ENCODE measurements around the gene RUBCN. TPM values are rescaled to one million over a fixed set of nuclear protein-coding genes. Genes with fewer than 3 reads are reported as not detected.
"Not testable (repeated sequence)": the region's sequence is repeated elsewhere in the genome, so short reads cannot be mapped to it uniquely, and the experiment has no call there.

The RUBCN gene
- total RNA-seq, 2 experiments from 2014 or later = 27.3 to 27.7 TPM

DNA sequence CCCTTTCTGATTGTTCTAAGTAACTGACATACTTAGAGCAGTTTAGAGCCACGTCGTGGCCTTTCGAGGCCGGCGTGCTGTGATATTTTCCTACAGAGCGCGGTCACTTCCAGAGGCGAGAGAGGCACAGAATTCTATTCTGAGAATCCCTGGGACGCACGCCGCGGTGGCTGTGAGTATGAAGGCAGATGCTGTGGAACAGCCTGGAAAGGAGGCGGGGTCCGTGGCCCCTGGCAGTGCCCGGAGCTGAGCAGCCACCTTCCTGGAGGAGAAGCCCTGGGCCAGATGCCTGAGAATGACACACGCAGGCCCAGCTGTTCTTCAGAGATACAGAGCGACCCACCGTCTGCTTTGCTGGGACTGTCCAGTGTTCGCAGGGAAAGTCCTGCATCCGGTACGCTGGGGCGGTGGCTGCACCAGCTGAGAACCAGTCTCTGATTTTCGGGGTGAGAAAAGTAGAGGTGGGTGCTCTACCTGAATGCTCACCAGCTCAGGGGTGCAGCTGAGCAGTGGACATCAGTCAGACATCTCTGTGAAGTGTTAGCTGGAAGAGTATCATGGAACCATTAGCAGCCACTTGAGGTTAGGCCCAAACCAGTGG is 75.4 kb downstream of the RUBCN start:
- H3K4me3 Mint-ChIP-seq; H3K9me3 Mint-ChIP-seq; ATAC-seq; H3K27ac Mint-ChIP-seq; H3K4me1 Mint-ChIP-seq (ENCODE audit: low read depth); H3K36me3 Mint-ChIP-seq (ENCODE audit: low read depth); POLR2A ChIA-PET; CTCF ChIA-PET; H3K27me3 Mint-ChIP-seq; intact Hi-C loops (cut with micrococcal nuclease); DNase-seq: not testable (repeated sequence)

DNA sequence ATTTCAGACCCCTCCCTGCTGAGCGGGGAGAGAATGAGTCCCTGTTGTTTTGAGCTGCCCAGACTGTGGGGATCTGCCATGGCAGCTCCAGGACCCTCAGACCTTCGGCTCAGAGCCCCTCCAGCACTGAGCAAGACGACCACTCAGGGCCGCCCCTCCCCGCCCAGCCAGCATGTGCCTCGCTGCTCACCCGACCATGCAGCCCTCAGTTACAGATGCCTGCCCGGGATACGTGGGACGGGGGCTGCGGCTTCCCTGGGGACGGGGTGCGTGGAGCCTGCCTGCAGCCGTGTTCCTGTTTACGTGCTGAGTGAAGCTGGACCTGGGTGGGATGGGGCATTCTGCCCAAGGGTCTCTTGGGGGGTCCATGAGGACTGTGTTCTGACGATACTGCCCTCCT is 77.0 kb downstream of the RUBCN start:
- H3K36me3 Mint-ChIP-seq (ENCODE audit: low read depth); H3K4me3 Mint-ChIP-seq; CTCF ChIA-PET; H3K9me3 Mint-ChIP-seq; DNase-seq; intact Hi-C loops (cut with micrococcal nuclease); ATAC-seq; POLR2A ChIA-PET; H3K27me3 Mint-ChIP-seq; H3K27ac Mint-ChIP-seq: not testable (repeated sequence)
- H3K4me1 Mint-ChIP-seq (ENCODE audit: low read depth) = peaks cover 11% of the 10 kb centered on the region

DNA sequence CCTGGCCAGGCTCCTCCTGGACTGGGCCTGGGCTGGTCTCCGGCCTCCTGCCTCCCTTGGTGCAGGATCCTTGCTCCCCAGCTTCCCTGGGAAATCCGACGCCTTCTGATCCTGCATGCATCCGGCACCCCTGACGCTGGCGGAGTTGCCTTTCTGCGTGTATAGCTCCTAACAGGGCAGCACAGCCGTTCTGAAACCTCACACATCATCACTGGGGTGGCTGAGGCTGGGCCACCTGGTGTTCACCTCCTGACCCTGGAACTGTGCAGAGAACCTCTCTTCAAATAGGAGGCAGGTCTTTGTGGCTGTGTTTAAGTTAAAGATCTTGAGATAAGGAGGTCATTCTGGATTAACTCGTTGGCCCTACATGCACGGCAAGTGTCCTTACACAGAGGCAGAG is 77.6 kb downstream of the RUBCN start:
- CTCF ChIA-PET; ATAC-seq; H3K4me3 Mint-ChIP-seq; H3K27me3 Mint-ChIP-seq; H3K36me3 Mint-ChIP-seq (ENCODE audit: low read depth); H3K27ac Mint-ChIP-seq; intact Hi-C loops (cut with micrococcal nuclease); POLR2A ChIA-PET; H3K9me3 Mint-ChIP-seq: not testable (repeated sequence)
- peaks cover 11% of the 10 kb centered on the region for H3K4me1 Mint-ChIP-seq (ENCODE audit: low read depth)
- DNase-seq = peak; percentile 32

DNA sequence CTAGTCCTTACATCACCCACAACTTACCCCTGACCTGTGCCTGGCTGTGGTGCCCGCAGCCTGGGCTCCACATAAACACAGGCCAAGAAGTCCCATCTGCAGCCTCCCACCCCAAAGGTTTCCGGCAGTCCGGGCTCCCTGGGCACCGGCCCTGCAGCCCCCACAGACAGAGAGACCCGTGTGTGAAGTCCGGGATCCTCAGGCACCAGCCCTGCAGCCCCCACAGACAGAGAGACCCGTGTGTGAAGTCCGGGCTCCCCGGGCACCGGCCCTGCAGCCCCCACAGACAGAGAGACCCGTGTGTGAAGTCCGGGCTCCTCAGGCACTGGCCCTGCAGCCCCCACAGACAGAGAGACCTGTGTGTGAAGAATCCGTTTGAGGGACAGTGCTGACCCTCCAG is 78.0 kb downstream of the RUBCN start:
- peaks cover 11% of the 10 kb centered on the region for H3K4me1 Mint-ChIP-seq (ENCODE audit: low read depth)
- POLR2A ChIA-PET; H3K27me3 Mint-ChIP-seq; H3K4me3 Mint-ChIP-seq; ATAC-seq; intact Hi-C loops (cut with micrococcal nuclease); H3K36me3 Mint-ChIP-seq (ENCODE audit: low read depth); DNase-seq; H3K27ac Mint-ChIP-seq; CTCF ChIA-PET; H3K9me3 Mint-ChIP-seq: not testable (repeated sequence)

DNA sequence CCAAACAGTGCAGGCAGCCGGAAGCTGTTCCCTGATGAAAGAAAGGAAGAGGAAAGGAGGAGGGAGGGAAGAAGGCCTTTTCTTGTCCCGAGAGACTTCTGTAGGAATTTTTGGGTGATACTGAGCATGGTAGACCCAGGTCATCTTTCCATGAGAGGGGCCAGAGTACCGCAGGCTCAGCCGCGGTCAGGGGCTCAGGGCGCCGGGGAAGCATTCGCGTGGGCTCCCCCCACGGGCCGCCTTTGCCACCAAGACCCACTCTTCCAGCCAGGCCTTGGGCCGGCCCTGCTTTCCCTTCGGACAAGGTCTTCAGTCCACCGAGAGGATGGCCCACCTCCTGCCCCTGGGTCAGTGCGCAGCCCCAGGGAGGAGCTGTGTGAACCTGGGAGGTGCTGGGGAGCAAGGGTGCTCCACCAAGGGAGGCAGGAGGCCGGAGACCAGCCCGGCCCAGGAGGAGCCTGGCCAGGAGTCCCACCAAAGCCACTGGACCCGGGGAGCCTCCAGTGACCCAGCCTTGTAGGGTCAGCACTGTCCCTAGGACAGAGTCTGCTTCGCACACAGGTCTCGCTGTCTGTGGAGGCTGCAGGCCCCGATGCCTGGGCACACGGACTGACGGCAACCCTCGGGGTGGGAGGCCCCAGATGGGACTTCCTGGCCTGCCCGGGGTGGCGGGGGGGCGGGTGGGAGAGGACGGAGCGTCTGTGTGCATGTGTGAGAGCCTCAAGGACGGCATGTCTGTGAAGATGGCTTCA is 79.0 kb downstream of the RUBCN start:
- DNase-seq; POLR2A ChIA-PET; H3K27me3 Mint-ChIP-seq; H3K9me3 Mint-ChIP-seq; intact Hi-C loops (cut with micrococcal nuclease); H3K4me3 Mint-ChIP-seq; H3K27ac Mint-ChIP-seq; H3K36me3 Mint-ChIP-seq (ENCODE audit: low read depth); CTCF ChIA-PET; ATAC-seq: not testable (repeated sequence)
- peaks cover 12% of the 10 kb centered on the region for H3K4me1 Mint-ChIP-seq (ENCODE audit: low read depth)

DNA sequence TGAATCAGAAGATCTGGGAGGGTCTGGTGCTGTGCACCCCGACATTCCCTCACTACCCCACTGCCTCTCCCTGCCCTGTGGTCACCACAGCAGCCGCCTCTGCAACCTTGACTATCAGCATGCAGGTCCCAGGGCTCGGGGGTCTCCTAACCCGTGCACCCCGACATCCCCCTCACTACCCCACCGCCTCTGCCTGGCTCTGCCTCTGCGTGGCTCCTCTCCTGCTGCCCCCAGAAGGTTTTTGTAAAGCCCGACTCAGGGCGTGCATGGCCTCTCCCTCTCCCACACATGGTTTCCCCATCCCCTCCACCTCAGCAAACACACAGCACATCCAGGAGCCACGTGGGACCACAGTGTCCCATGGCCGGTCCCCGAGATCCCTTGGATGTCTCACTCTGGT is 79.7 kb downstream of the RUBCN start:
- H3K9me3 Mint-ChIP-seq, POLR2A ChIA-PET: not testable (repeated sequence)

DNA sequence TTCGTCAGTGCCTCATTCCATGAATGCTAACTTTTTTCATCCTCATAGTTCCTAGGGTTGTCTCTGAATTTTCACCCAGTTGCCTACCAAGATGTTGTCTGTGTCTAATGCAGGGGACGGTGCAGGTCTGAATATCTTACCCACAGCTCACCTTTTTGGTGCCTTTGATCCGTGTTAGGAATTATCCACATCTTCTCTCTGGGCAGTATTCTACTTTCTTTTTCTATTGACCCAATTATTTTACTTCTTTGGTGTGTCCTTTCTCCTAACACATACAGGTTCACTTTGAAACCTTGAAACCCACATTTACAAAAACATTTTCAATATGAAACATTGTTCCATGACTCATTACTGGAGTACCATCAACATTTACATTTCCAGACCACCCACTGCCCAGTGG is 80.6 kb downstream of the RUBCN start:
- H3K27me3 Mint-ChIP-seq; POLR2A ChIA-PET; DNase-seq; intact Hi-C loops (cut with micrococcal nuclease); CTCF ChIA-PET; H3K36me3 Mint-ChIP-seq (ENCODE audit: low read depth); H3K9me3 Mint-ChIP-seq: not testable (repeated sequence)
- H3K27ac Mint-ChIP-seq = peak overlapping the region; percentile 92
- H3K4me1 Mint-ChIP-seq (ENCODE audit: low read depth) = peaks cover 24% of the 10 kb centered on the region
- H3K4me3 Mint-ChIP-seq = peak overlapping the region; percentile 73
- ATAC-seq = peak; percentile 2

More for the DNA sequence above, 79.7 kb downstream of the RUBCN start:
- H3K27ac Mint-ChIP-seq = peak overlapping the region; percentile 86
- CTCF ChIA-PET; H3K27me3 Mint-ChIP-seq; DNase-seq; intact Hi-C loops (cut with micrococcal nuclease); H3K36me3 Mint-ChIP-seq (ENCODE audit: low read depth); ATAC-seq; H3K4me3 Mint-ChIP-seq: not testable (repeated sequence)
- peaks cover 16% of the 10 kb centered on the region for H3K4me1 Mint-ChIP-seq (ENCODE audit: low read depth)

DNA sequence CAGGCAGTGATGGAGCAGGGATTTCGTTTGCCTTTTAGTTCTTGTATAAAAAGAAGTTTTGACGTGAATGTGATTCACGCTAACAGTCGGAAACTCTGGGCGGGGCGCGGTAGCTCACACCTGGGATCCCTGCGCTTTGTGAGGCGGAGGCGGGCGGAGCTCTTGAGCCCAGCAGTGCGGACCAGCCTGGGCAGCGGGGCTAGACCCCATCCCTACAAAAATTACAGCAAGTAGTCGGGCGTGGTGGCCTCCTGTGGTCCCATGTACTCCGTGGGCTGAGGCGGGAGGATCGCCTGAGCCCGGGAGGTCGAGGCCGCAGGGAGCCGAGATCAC is 81.7 kb downstream of the RUBCN start:
- intact Hi-C loops (cut with micrococcal nuclease); H3K4me3 Mint-ChIP-seq; POLR2A ChIA-PET; H3K27me3 Mint-ChIP-seq; H3K9me3 Mint-ChIP-seq; DNase-seq; CTCF ChIA-PET; H3K27ac Mint-ChIP-seq; H3K36me3 Mint-ChIP-seq (ENCODE audit: low read depth): not testable (repeated sequence)
- peak; percentile 42 for ATAC-seq
- H3K4me1 Mint-ChIP-seq (ENCODE audit: low read depth) = peaks cover 28% of the 10 kb centered on the region

DNA sequence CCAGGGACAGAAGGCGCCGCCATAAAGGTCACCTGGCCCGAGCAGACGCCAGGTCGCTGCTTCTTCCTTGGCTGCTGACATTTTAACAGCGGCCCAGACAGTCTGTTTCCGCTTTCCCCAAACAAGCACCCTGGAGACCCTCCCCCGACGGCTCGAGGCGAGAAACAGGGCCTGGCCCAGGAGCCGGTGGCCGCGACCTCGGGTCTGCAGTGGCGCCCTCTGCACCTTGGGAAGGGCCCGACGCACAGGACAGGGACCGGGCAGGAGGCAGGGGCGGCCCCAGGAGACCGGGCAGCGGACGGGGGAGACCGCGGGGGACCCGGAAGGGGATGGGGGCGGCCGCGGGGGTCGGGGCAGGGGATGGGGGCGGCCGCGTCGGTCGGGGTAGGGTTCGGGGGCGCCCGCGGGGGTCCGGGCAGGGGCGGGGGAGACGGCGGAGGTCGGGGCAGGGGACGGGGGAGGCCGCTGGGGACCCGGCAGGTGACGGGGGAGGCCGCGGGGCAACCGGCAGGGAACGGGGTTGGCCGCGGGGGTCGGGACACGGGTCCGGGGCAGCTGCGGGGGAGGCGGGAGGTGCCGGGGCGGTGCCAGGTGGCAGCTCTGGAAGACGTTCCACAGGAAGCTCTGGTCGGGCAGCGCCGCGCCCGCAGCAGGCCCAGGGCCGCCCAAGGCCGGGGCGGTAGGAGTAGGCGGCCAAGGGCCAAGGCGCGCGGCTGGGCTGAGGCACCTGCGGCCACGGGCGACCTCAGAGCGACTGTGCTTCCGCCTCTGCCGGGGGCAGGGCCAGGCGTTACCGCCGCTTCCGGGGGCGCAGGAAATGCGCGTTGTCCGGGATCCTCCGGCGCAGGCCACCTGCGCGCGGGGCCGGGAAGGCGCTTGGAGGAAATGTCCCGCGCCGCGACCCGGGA is 82.4 kb downstream of the RUBCN start:
- DNase-seq (peak; percentile 54), ATAC-seq (peak; percentile 87)
- POLR2A ChIA-PET; H3K4me3 Mint-ChIP-seq; intact Hi-C loops (cut with micrococcal nuclease); H3K27me3 Mint-ChIP-seq; H3K9me3 Mint-ChIP-seq; H3K36me3 Mint-ChIP-seq (ENCODE audit: low read depth); H3K27ac Mint-ChIP-seq; CTCF ChIA-PET: not testable (repeated sequence)
- peaks cover 28% of the 10 kb centered on the region for H3K4me1 Mint-ChIP-seq (ENCODE audit: low read depth)

DNA sequence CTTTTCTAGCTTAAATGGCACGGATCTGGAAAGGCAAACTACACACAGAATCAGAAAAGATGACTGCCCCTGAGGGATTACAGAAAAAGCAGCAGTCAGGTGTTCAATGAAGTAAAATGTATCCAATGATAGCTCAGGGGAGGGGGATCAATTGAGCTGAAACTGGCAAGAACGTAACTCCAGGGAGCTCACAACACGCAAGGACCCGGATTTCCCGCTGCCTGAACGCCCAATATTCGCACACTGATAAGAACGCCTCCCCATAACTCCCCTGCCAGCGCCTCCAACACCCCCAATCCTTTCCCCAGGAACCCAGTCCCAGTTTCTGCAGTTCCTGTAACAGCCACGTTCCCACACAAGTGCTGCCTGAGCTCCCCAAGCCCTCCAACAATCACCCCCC is 83.8 kb downstream of the RUBCN start:
- Mint-ChIP-seq H3K4me3 (peak overlapping the region; percentile 52), H3K4me1 (ENCODE audit: low read depth) (peaks cover 28% of the 10 kb centered on the region), H3K36me3 (ENCODE audit: low read depth) (peaks cover 12% of the 10 kb centered on the region)
- ATAC-seq; H3K27me3 Mint-ChIP-seq; DNase-seq; CTCF ChIA-PET; H3K27ac Mint-ChIP-seq; H3K9me3 Mint-ChIP-seq; POLR2A ChIA-PET; intact Hi-C loops (cut with micrococcal nuclease): not testable (repeated sequence)

DNA sequence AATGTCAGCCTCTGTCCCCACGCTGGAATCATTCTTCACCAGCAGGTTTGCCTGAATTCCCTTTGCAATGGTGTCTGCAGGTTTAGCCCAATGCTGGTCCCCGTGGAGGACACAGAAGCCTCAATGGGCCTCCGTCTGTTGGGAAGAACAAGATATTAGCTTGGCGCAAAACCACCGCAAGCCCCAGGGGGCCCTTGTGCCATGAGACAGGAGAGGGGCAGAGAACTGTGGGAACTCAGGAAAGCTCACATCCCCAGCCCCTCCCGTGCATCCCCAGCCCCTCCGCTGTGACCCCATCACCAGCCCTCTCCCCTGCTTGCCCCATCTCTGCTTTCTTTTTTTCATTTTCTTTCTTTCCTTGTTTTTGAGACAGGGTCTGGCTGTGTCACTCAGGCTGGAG is 89.1 kb downstream of the RUBCN start:
- POLR2A ChIA-PET; ATAC-seq; H3K4me3 Mint-ChIP-seq; DNase-seq; H3K27me3 Mint-ChIP-seq; intact Hi-C loops (cut with micrococcal nuclease); H3K9me3 Mint-ChIP-seq; CTCF ChIA-PET; H3K27ac Mint-ChIP-seq: not testable (repeated sequence)
- Mint-ChIP-seq H3K4me1 (ENCODE audit: low read depth) (peaks cover 16% of the 10 kb centered on the region), H3K36me3 (ENCODE audit: low read depth) (peaks cover 13% of the 10 kb centered on the region)

DNA sequence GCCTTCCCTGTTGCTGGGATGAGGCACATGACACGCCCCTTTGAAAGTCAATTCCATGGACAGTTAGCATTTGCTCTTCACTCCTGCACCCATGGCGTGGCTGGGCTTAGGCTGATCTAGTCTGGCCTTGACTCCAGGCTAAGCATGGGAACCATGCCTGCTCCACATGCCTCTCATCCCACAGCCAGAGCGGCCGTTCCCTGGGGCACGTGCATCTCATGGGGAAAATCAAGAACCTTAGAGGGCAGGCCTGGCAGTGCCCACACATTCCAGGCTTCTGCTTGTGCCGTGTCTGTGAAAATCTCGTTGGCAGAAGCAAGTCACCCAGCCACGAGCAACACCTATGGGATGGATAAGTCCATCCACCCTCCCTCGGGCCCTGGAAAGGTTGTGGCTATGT is 89.5 kb downstream of the RUBCN start:
- POLR2A ChIA-PET; CTCF ChIA-PET; H3K9me3 Mint-ChIP-seq; intact Hi-C loops (cut with micrococcal nuclease); DNase-seq; H3K27ac Mint-ChIP-seq; H3K27me3 Mint-ChIP-seq; ATAC-seq; H3K4me3 Mint-ChIP-seq: not testable (repeated sequence)
- H3K4me1 Mint-ChIP-seq (ENCODE audit: low read depth) = peaks cover 14% of the 10 kb centered on the region
- H3K36me3 Mint-ChIP-seq (ENCODE audit: low read depth) = peaks cover 11% of the 10 kb centered on the region

Data from activated CD8-positive, alpha-beta T cell treated with anti-CD3 and anti-CD28 coated beads for 36 hours (primary cell).